DOHH2 (cell line): Measurements from ENCODE around the gene CYRIA.

Source experiments
- H3F3A ChIP-seq: fragments of 200-600 bp; sonication (generic), shearing (Covaris generic); 2 replicates; pipeline ENCODE4 v1.6.0; 2016; ENCODE audit warnings: antibody characterized with exemption, mild to moderate bottlenecking; ENCODE audit not compliant: control insufficient read depth, insufficient read depth
- H3K27ac ChIP-seq: fragments of 200-600 bp; sonication (generic); 2 replicates; pipeline ENCODE4 v1.5.1; 2014; ENCODE audit warnings: low read depth, mild to moderate bottlenecking, low read length, moderate library complexity
- H3K27me3 ChIP-seq: fragments of 200-600 bp; sonication (generic); 2 replicates; pipeline ENCODE4 v1.6.1; 2014; ENCODE audit warnings: mild to moderate bottlenecking, low read length, mixed read lengths; ENCODE audit not compliant: control insufficient read depth
- H3K36me3 ChIP-seq: fragments of 200-600 bp; sonication (generic); 2 replicates; pipeline ENCODE4 v1.6.1; 2014; ENCODE audit warnings: mild to moderate bottlenecking, low read length, moderate library complexity, mixed read lengths; ENCODE audit not compliant: control insufficient read depth
- H3K4me1 ChIP-seq: fragments of 200-600 bp; sonication (generic); 2 replicates; pipeline ENCODE4 v1.6.1; 2014; ENCODE audit warnings: mild to moderate bottlenecking, low read length, mixed read lengths; ENCODE audit not compliant: control insufficient read depth
- H3K4me2 ChIP-seq: fragments of 200-600 bp; sonication (generic); 2 replicates; pipeline ENCODE4 v1.6.0; 2014; ENCODE audit warnings: mild to moderate bottlenecking, low read length, moderate library complexity
- H3K4me3 ChIP-seq: fragments of 200-600 bp; sonication (generic); 2 replicates; pipeline ENCODE4 v1.5.1; 2014; ENCODE audit warnings: mild to moderate bottlenecking, low read length, mixed read lengths
- H3K79me2 ChIP-seq: fragments of 200-600 bp; sonication (generic); 2 replicates; pipeline ENCODE4 v1.6.1; 2014; ENCODE audit warnings: mild to moderate bottlenecking, low read length, mixed read lengths; ENCODE audit not compliant: control insufficient read depth
- H3K9me2 ChIP-seq: fragments of 200-600 bp; sonication (generic); replicated peaks from 2 replicates; pipeline ENCODE4 v1.6.1; 2014; ENCODE audit warnings: mild to moderate bottlenecking, low read length, mixed read lengths; ENCODE audit not compliant: control insufficient read depth
- H3K9me3 ChIP-seq: fragments of 200-600 bp; sonication (generic); 2 replicates; pipeline ENCODE4 v1.6.1; 2014; ENCODE audit warnings: antibody characterized with exemption, low read length, mixed read lengths; ENCODE audit not compliant: control insufficient read depth, insufficient read depth
- H4K20me1 ChIP-seq: fragments of 200-600 bp; sonication (generic); 2 replicates; pipeline ENCODE4 v1.6.0; 2014; ENCODE audit warnings: low read depth, mild to moderate bottlenecking, antibody characterized with exemption, low read length, moderate library complexity; ENCODE audit not compliant: control insufficient read depth, insufficient read depth
- CTCF ChIP-seq: fragments of 200-600 bp; sonication (generic); IDR thresholded peaks from one replicate; pipeline ENCODE4 v1.5.1; 2014; ENCODE audit warnings: antibody characterized with exemption, mild to moderate bottlenecking, low read depth, low read length; ENCODE audit not compliant: poor library complexity, severe bottlenecking
- EZH2phosphoT487 ChIP-seq: fragments of 200-600 bp; sonication (generic); IDR thresholded peaks from 2 replicates; pipeline ENCODE4 v1.6.1; 2017; ENCODE audit warnings: borderline replicate concordance, mild to moderate bottlenecking, antibody characterized with exemption, low read length, moderate library complexity, mixed read lengths

CYRIA gene

GRCh38 chr2:16686641-16687040, 21.0 kb upstream of the CYRIA start:
- TF ChIP-seq CTCF (no peak), EZH2phosphoT487 (no peak)
- no peak overlapping the region for H3K4me3 ChIP-seq
- no peaks in the 10 kb centered on the region for H3K27me3 ChIP-seq
- no peak overlapping the region for H3K4me2 ChIP-seq
- H3K36me3 ChIP-seq = no peaks in the 10 kb centered on the region
- peaks cover 9% of the 10 kb centered on the region for H3K4me1 ChIP-seq
- no peak overlapping the region for H3K27ac ChIP-seq
- H3K9me3 ChIP-seq = 0 out of 2 replicates have a peak, but pooled peaks cover 2% of the 10 kb centered on the region
- no peaks in the 10 kb centered on the region for H3F3A ChIP-seq
- H4K20me1 ChIP-seq = no peaks in the 10 kb centered on the region
- no peaks in the 10 kb centered on the region for H3K79me2 ChIP-seq
- no peaks in the 10 kb centered on the region for H3K9me2 ChIP-seq

- Histone ChIP-seq H3K9me2 (no peaks in the 10 kb centered on the region), H3K9me3 (0 out of 2 replicates have a peak, but pooled peaks cover 2% of the 10 kb centered on the region)
Observed at GRCh38 chr2:16685340-16685715, 19.7 kb upstream of the CYRIA start.

GRCh38 chr2:16684676-16685339, 19.2 kb upstream of the CYRIA start:
- H3F3A ChIP-seq = no peaks in the 10 kb centered on the region

More at GRCh38 chr2:16685340-16685715, 19.7 kb upstream of the CYRIA start:
- H3K4me3 ChIP-seq = no peak overlapping the region
- H4K20me1 ChIP-seq = no peaks in the 10 kb centered on the region
- TF ChIP-seq CTCF (no peak), EZH2phosphoT487 (no peak)
- no peak overlapping the region for H3K27ac ChIP-seq
- no peak overlapping the region for H3K4me2 ChIP-seq
- H3K27me3 ChIP-seq = no peaks in the 10 kb centered on the region
- H3K36me3 ChIP-seq = no peaks in the 10 kb centered on the region
- no peaks in the 10 kb centered on the region for H3K79me2 ChIP-seq
- no peaks in the 10 kb centered on the region for H3F3A ChIP-seq
- peaks cover 9% of the 10 kb centered on the region for H3K4me1 ChIP-seq

More at GRCh38 chr2:16684676-16685339, 19.2 kb upstream of the CYRIA start:
- no peaks in the 10 kb centered on the region for H3K79me2 ChIP-seq
- H3K27me3 ChIP-seq = no peaks in the 10 kb centered on the region
- H4K20me1 ChIP-seq = no peaks in the 10 kb centered on the region
- H3K9me2 ChIP-seq = no peaks in the 10 kb centered on the region
- peaks cover 14% of the 10 kb centered on the region for H3K4me1 ChIP-seq
- no peak overlapping the region for H3K4me2 ChIP-seq
- TF ChIP-seq CTCF (no peak), EZH2phosphoT487 (no peak)
- 0 out of 2 replicates have a peak, but pooled peaks cover 2% of the 10 kb centered on the region for H3K9me3 ChIP-seq
- H3K36me3 ChIP-seq = no peaks in the 10 kb centered on the region
- no peak overlapping the region for H3K27ac ChIP-seq
- H3K4me3 ChIP-seq = no peak overlapping the region
